Measurements from ENCODE around the gene SIN3B.

DNA sequence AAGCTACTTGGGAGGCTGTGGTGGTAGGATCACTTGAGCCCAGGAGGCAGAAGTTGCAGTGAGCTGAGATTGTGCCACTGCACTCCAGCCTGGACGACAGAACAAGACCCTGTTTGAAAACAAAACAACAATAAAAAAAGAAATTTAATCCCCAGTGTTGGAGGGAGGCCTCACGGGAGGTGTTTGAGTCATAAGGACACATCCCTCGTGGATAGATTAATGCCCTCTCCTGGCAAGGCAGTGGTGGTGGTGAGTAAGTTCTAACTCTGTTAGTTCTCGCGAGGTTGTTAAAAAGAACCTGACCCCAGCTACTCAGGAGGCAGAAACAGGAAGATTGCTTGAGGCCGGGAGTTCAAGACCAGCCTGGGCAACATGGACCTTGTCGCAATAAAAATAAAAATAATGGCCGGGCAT is 27.6 kb upstream of the SIN3B start:
- TF ChIP-seq EZH2 (IDR thresholded peaks at IDR 0.05; ENCODE audit: insufficient read depth, poor library complexity, severe bottlenecking) = no peak
- TF ChIP-seq EZH2phosphoT487 (IDR thresholded peaks at IDR 0.05; ENCODE audit: insufficient read depth, low read depth) = no peak

All from GM23248 (cell line).